Neutrophil (primary cell): Measurements from ENCODE around the gene DNHD1.

Experiments used
- H3K27ac ChIP-seq: fragments of 200-600 bp; sonication (generic); 2 replicates; pipeline ENCODE4 v1.5.1; 2016; ENCODE audit warnings: mild to moderate bottlenecking, moderate library complexity
- H3K27me3 ChIP-seq: fragments of 200-600 bp; sonication (generic); 2 replicates; pipeline ENCODE4 v1.6.0; 2016; ENCODE audit warnings: mild to moderate bottlenecking
- H3K36me3 ChIP-seq: fragments of 200-600 bp; sonication (generic); 2 replicates; pipeline ENCODE4 v1.5.1; 2017
- H3K4me1 ChIP-seq, 2 experiments: fragments of 200-600 bp in 1 of 2; sonication (generic) in 1 of 2; 1 replicate in 1 of 2; 2 replicates in 1 of 2; pipeline versions ENCODE4 v1.5.1 to v1.6.1; 2013 to 2016; ENCODE audit warnings: low read depth in 1 of 2, low read length in 1 of 2, mild to moderate bottlenecking in 1 of 2, moderate library complexity in 1 of 2; ENCODE audit not compliant: control insufficient read depth in 1 of 2, insufficient read depth in 1 of 2
- H3K4me3 ChIP-seq, 2 experiments: fragments of 200-600 bp in 1 of 2; sonication (generic) in 1 of 2; 1 replicate in 1 of 2; 2 replicates in 1 of 2; pipeline ENCODE4 v1.5.1; 2013 to 2016; ENCODE audit warnings: low read depth in 1 of 2, low read length in 1 of 2, mild to moderate bottlenecking in 1 of 2, moderate library complexity in 1 of 2
- H3K9me3 ChIP-seq: fragments of 200-600 bp; sonication (generic); 2 replicates; pipeline ENCODE4 v1.5.1; 2016
- CTCF ChIP-seq: fragments of 200-600 bp; sonication (generic); IDR thresholded peaks from 2 replicates; pipeline ENCODE4 v1.5.1; 2016; ENCODE audit warnings: antibody characterized with exemption

DNHD1 gene

GRCh38 chr11:6497069-6497839 lies at the start of gene DNHD1:
TSS of gene DNHD1 (plus strand) at chr11:6497280. CDS start at chr11:6498216, 936 bp downstream.
- Histone ChIP-seq H3K27ac (no peak within 1 kb of the TSS), H3K4me1 (no peaks in the 10 kb centered on the region), H3K27me3 (no peaks in the 10 kb centered on the region), H3K9me3 (no peaks in the 10 kb centered on the region), H3K4me3 (no peak within 1 kb of the TSS), H3K36me3 (peaks cover 17% of the 10 kb centered on the region)
- TF ChIP-seq CTCF: no peak

GRCh38 chr11:6448574-6448973 lies 48.5 kb upstream of the DNHD1 start:
- no peaks in the 10 kb centered on the region for H3K9me3 ChIP-seq
- peaks cover 4% of the 10 kb centered on the region for H3K27me3 ChIP-seq
- H3K4me1 ChIP-seq: no peaks in the 10 kb centered on the region
- H3K4me3 ChIP-seq: no peak overlapping the region
- no peak for TF ChIP-seq CTCF
- no peak overlapping the region for H3K27ac ChIP-seq
- H3K36me3 ChIP-seq: no peaks in the 10 kb centered on the region

GRCh38 chr11:6452219-6452618 lies 44.9 kb upstream of the DNHD1 start:
- Histone ChIP-seq H3K27me3 (no peaks in the 10 kb centered on the region), H3K9me3 (no peaks in the 10 kb centered on the region), H3K4me3 (no peak overlapping the region), H3K27ac (no peak overlapping the region), H3K4me1 (no peaks in the 10 kb centered on the region), H3K36me3 (peaks cover 15% of the 10 kb centered on the region)
- no peak for TF ChIP-seq CTCF

GRCh38 chr11:6453152-6453551 lies 43.9 kb upstream of the DNHD1 start:
- H3K4me1 ChIP-seq: no peaks in the 10 kb centered on the region
- no peak for TF ChIP-seq CTCF
- H3K27me3 ChIP-seq: no peaks in the 10 kb centered on the region
- H3K27ac ChIP-seq: no peak overlapping the region
- no peaks in the 10 kb centered on the region for H3K9me3 ChIP-seq
- H3K36me3 ChIP-seq: peaks cover 19% of the 10 kb centered on the region
- no peak overlapping the region for H3K4me3 ChIP-seq

GRCh38 chr11:6455070-6455469 lies 42.0 kb upstream of the DNHD1 start:
- H3K36me3 ChIP-seq: peaks cover 19% of the 10 kb centered on the region

More at GRCh38 chr11:6455070-6455469, 42.0 kb upstream of the DNHD1 start:
- Histone ChIP-seq H3K4me3 (no peak overlapping the region), H3K9me3 (no peaks in the 10 kb centered on the region), H3K4me1 (no peaks in the 10 kb centered on the region), H3K27me3 (no peaks in the 10 kb centered on the region), H3K27ac (no peak overlapping the region)
- no peak for TF ChIP-seq CTCF
